Dermis microvascular lymphatic vessel endothelial cell (primary cell): Measurements from ENCODE around the gene ACVR2B. TPM values are rescaled to one million over a fixed set of nuclear protein-coding genes. Genes with fewer than 3 reads are reported as not detected.

ENCODE experiments used
- DNase-seq, 2 donors: peaks; one replicate each; pipeline versions ENCODE4 v3.0.0 to v3.0.0-alpha.2; 2010; ENCODE audit warnings: low read depth in 2 of 2
- total RNA-seq: library from RNA; depleted of rRNA; stranded (reverse); fragments of >200 nt; gene quantifications from 2 replicates; pipeline ENCODE4 v1.2.1, GENCODE V29; 2014

Gene ACVR2B
- total RNA-seq, 1 donor from 2014 or later: 2.7 TPM

- DNase-seq: peak in 1 of 2 donors; percentile 20
Measured at GRCh38 chr3:38528457-38528856, 74.8 kb downstream of the ACVR2B start.

- DNase-seq: no peak
Measured at GRCh38 chr3:38532529-38532928, 78.8 kb downstream of the ACVR2B start.

GRCh38 chr3:38533285-38533976 is 79.7 kb downstream of the ACVR2B start:
- no peak for DNase-seq

- no peak for DNase-seq
Measured at GRCh38 chr3:38534180-38534579, 80.5 kb downstream of the ACVR2B start.

- DNase-seq: no peak
Measured at GRCh38 chr3:38534604-38535003, 80.9 kb downstream of the ACVR2B start.

GRCh38 chr3:38536671-38537070 is 83.0 kb downstream of the ACVR2B start:
- no peak for DNase-seq

- no peak for DNase-seq
Measured at GRCh38 chr3:38538773-38539353, 85.2 kb downstream of the ACVR2B start.

- DNase-seq: peak; percentile 52 to 60
Measured at GRCh38 chr3:38541806-38542205, 88.1 kb downstream of the ACVR2B start.

Other genes with a start within 250 kb of the ACVR2B start
- under 0.01 TPM in 2 replicates for gene SLC22A13, start 188.1 kb upstream of the ACVR2B start, total RNA-seq
- gene SLC22A14, start 171.6 kb upstream of the ACVR2B start, total RNA-seq: under 0.01 TPM in 1 of 2 replicates, not detected in the other
- 1.4 and 1.7 TPM in 2 replicates for gene XYLB, start 107.1 kb upstream of the ACVR2B start, total RNA-seq
- gene EXOG, start 42.5 kb downstream of the ACVR2B start, total RNA-seq: 6.4 and 6.7 TPM in 2 replicates
- 6.2 and 10.1 TPM in 2 replicates for gene SCN5A, start 195.8 kb downstream of the ACVR2B start, total RNA-seq